HepG2 (cell line): Measurements from ENCODE around the gene VAMP2. TPM values are rescaled to one million over a fixed set of nuclear protein-coding genes. Genes with fewer than 3 reads are reported as not detected.

Source experiments
- CCDC6 ChIP-seq: sonication (generic); formaldehyde crosslinking; IDR thresholded peaks from 2 replicates; pipeline ENCODE4 v1.8.1; 2022; ENCODE audit warnings: mild to moderate bottlenecking, missing genetic modification reagents, moderate library complexity
- EZH2 ChIP-seq: conservative IDR thresholded peaks from 2 replicates; pipeline ENCODE4 v1.6.1; 2012; ENCODE audit warnings: mild to moderate bottlenecking, low read depth, low read length, moderate library complexity
- KAT8 ChIP-seq: IDR thresholded peaks from 2 replicates; pipeline ENCODE4 v1.6.1; 2016; ENCODE audit warnings: missing genetic modification reagents, missing compliant biosample characterization
- PCBP1 ChIP-seq: fragments of 200-400 bp; formaldehyde crosslinking; IDR thresholded peaks from 2 replicates; pipeline ENCODE4 v1.6.1; 2017; ENCODE audit warnings: mild to moderate bottlenecking, low read depth, low read length, borderline replicate concordance
- PHB2 ChIP-seq: fragments of 450-650 bp; IDR thresholded peaks from 2 replicates; pipeline ENCODE4 v1.6.1; 2018; ENCODE audit not compliant: partially characterized antibody
- POLR2AphosphoS5 ChIP-seq: IDR thresholded peaks from 2 replicates; pipeline ENCODE4 v1.6.1; 2012; ENCODE audit warnings: low read depth, low read length
- RBM39 ChIP-seq: fragments of 200-400 bp; formaldehyde crosslinking; IDR thresholded peaks from one replicate; pipeline ENCODE4 v1.6.1; 2018; ENCODE audit warnings: antibody characterized with exemption, mild to moderate bottlenecking, low read depth, low read length; ENCODE audit not compliant: poor library complexity, severe bottlenecking
- SIN3A ChIP-seq: IDR thresholded peaks from 2 replicates; pipeline ENCODE4 v1.6.1; 2011; ENCODE audit warnings: low read depth, mild to moderate bottlenecking, control low read depth, low read length, borderline replicate concordance
- SKI ChIP-seq: fragments of 450-650 bp; IDR thresholded peaks from one replicate; pipeline ENCODE4 v1.6.1; 2018; ENCODE audit warnings: mild to moderate bottlenecking; ENCODE audit not compliant: partially characterized antibody
- SP140L ChIP-seq: sonication (generic); formaldehyde crosslinking; IDR thresholded peaks from 2 replicates; pipeline ENCODE4 v1.4.0; 2020; ENCODE audit warnings: missing genetic modification reagents, borderline replicate concordance
- ZFP1 ChIP-seq: IDR thresholded peaks from 2 replicates; pipeline ENCODE4 v1.6.1; 2016
- ZNF17 ChIP-seq: sonication (generic); formaldehyde crosslinking; IDR thresholded peaks from 2 replicates; pipeline ENCODE4 v1.5.0; 2020; ENCODE audit warnings: mild to moderate bottlenecking, missing genetic modification reagents
- ZNF263 ChIP-seq: sonication (generic); formaldehyde crosslinking; IDR thresholded peaks from 2 replicates; pipeline ENCODE4 v1.4.0; 2020; ENCODE audit warnings: missing genetic modification reagents
- ZNF281 ChIP-seq: sonication (generic); formaldehyde crosslinking; IDR thresholded peaks from 2 replicates; pipeline ENCODE4 v1.4.0; 2020; ENCODE audit warnings: missing genetic modification reagents, borderline replicate concordance
- ZNF687 ChIP-seq: sonication (generic); formaldehyde crosslinking; IDR thresholded peaks from 2 replicates; pipeline ENCODE4 v1.5.1; 2020; ENCODE audit warnings: mild to moderate bottlenecking, missing genetic modification reagents, moderate library complexity
- ZNF704 ChIP-seq: sonication (generic); formaldehyde crosslinking; IDR thresholded peaks from 2 replicates; pipeline ENCODE4 v1.8.1; 2023; ENCODE audit warnings: mild to moderate bottlenecking, inconsistent platforms, moderate library complexity, missing genetic modification reagents, borderline replicate concordance
- ZNF781 ChIP-seq: sonication (generic); formaldehyde crosslinking; IDR thresholded peaks from 2 replicates; pipeline ENCODE4 v1.5.1; 2020; ENCODE audit warnings: borderline replicate concordance, mild to moderate bottlenecking, missing genetic modification reagents; ENCODE audit errors: not compliant biosample characterization
- ZSCAN31 ChIP-seq: sonication (generic); formaldehyde crosslinking; IDR thresholded peaks from 2 replicates; pipeline ENCODE4 v1.5.0; 2020; ENCODE audit warnings: low read depth, mild to moderate bottlenecking, missing genetic modification reagents
- ZZZ3 ChIP-seq: sonication (generic); formaldehyde crosslinking; IDR thresholded peaks from 2 replicates; pipeline ENCODE4 v1.4.0; 2020; ENCODE audit warnings: missing genetic modification reagents, mild to moderate bottlenecking, borderline replicate concordance
- polyA plus RNA-seq, 8 experiments: library from polyadenylated mRNA; depleted of rRNA in 3 of 8; stranded (reverse) in 7 of 8; unstranded in 1 of 8; fragments of >200 nt; fragmentation: Illumina TruSeq in 4 of 8; extraction: Trizol in 4 of 8; gene quantifications; 2 replicates each; pipeline versions ENCODE4 v1.2.1 to v1.2.3, GENCODE V29; 2011 to 2016; ENCODE audit warnings: low read depth in 4 of 8, missing spikeins in 1 of 8, mixed read lengths in 1 of 8; ENCODE audit not compliant: insufficient read depth in 1 of 8
- total RNA-seq, 5 experiments: library from RNA; depleted of rRNA; stranded (reverse); fragments of >200 nt; fragmentation: Illumina TruSeq; extraction: Trizol; gene quantifications; 2 replicates each; pipeline ENCODE4 v1.2.3, GENCODE V29; 2016; ENCODE audit warnings: low read depth in 1 of 5

The VAMP2 gene
- total and polyA plus RNA-seq, 2 of the 13 experiments (the other 11 are each of a cell fraction or from before 2014, with no cell fraction given): 3.9 to 17.2 TPM

- TF ChIP-seq ZNF687 (CRISPR knock-in tag) (peak; percentile 87), PHB2 (no peak), ZNF704 (CRISPR knock-in tag) (no peak; the same call in 1 of the 2 replicates), SIN3A (peak; percentile 99), ZFP1 (CRISPR knock-in tag) (no peak), ZNF281 (CRISPR knock-in tag) (no peak), CCDC6 (CRISPR knock-in tag) (peak; percentile 51; the same call in 1 of the 2 replicates), ZSCAN31 (CRISPR knock-in tag) (no peak; the same call in 1 of the 2 replicates), ZNF781 (CRISPR knock-in tag) (no peak), SP140L (no peak), EZH2 (no peak), KAT8 (CRISPR knock-in tag) (no peak), PCBP1 (0 out of 2 replicates have a peak, but pooled peaks have one; percentile 55), SKI (no peak), ZNF263 (CRISPR knock-in tag) (no peak), RBM39 (peak; percentile 58), ZZZ3 (peak; percentile 53; the same call in 1 of the 2 replicates), POLR2AphosphoS5 (peak; percentile 79), ZNF17 (CRISPR knock-in tag) (no peak)
Measured at GRCh38 chr17:8209907-8210760, 47.4 kb upstream of the VAMP2 start, which contains the start of gene AURKB (continued).
